Parathyroid adenoma (tissue), 2 donors: ENCODE results near the gene AKR7A3.

ENCODE experiments used
- H2AFZ ChIP-seq: fragments of 300-600 bp; sonication (generic); one replicate; pipeline ENCODE4 v1.7.0; 2017; ENCODE audit warnings: antibody characterized with exemption, mild to moderate bottlenecking
- H3K27ac ChIP-seq: fragments of 300-600 bp; sonication (generic); one replicate; pipeline ENCODE4 v1.7.0; 2017
- H3K27me3 ChIP-seq: fragments of 300-600 bp; sonication (generic); one replicate; pipeline ENCODE4 v1.7.0; 2017; ENCODE audit warnings: low read length; ENCODE audit not compliant: control insufficient read depth, insufficient read depth
- H3K36me3 ChIP-seq: fragments of 300-600 bp; sonication (generic); one replicate; pipeline ENCODE4 v1.7.0; 2017; ENCODE audit warnings: low read length; ENCODE audit not compliant: control insufficient read depth, insufficient read depth
- H3K4me1 ChIP-seq: fragments of 300-600 bp; sonication (generic); one replicate; pipeline ENCODE4 v1.7.0; 2017; ENCODE audit warnings: control low read depth
- H3K4me2 ChIP-seq: fragments of 300-600 bp; sonication (generic); one replicate; pipeline ENCODE4 v1.7.0; 2017; ENCODE audit warnings: low read length
- H3K4me3 ChIP-seq: fragments of 300-600 bp; sonication (generic); one replicate; pipeline ENCODE4 v1.7.0; 2017; ENCODE audit warnings: low read depth, low read length
- H3K79me2 ChIP-seq: fragments of 300-600 bp; sonication (generic); one replicate; pipeline ENCODE4 v1.7.0; 2017; ENCODE audit warnings: control low read depth
- H3K9ac ChIP-seq: fragments of 300-600 bp; sonication (generic); one replicate; pipeline ENCODE4 v1.7.0; 2017; ENCODE audit warnings: mild to moderate bottlenecking
- H3K9me3 ChIP-seq: fragments of 300-600 bp; sonication (generic); one replicate; pipeline ENCODE4 v1.7.0; 2017; ENCODE audit warnings: low read length; ENCODE audit not compliant: control insufficient read depth
- CTCF ChIP-seq: fragments of 300-600 bp; sonication (generic); IDR thresholded peaks from one replicate; pipeline ENCODE4 v1.7.0; 2017; ENCODE audit warnings: antibody characterized with exemption, mild to moderate bottlenecking
- donor health status: primary hyperparathyroidism.

The AKR7A3 gene

GRCh38 chr1:19332832-19333231 lies 44.3 kb upstream of the AKR7A3 start:
- TF ChIP-seq CTCF = no peak
- H3K27ac ChIP-seq = no peak overlapping the region
- H3K4me2 ChIP-seq = no peak overlapping the region
- H3K9ac ChIP-seq = no peak overlapping the region
- no peaks in the 10 kb centered on the region for H3K36me3 ChIP-seq
- no peak overlapping the region for H3K4me3 ChIP-seq
- no peaks in the 10 kb centered on the region for H3K9me3 ChIP-seq
- H3K27me3 ChIP-seq = no peaks in the 10 kb centered on the region
- H2AFZ ChIP-seq = no peak overlapping the region
- no peaks in the 10 kb centered on the region for H3K4me1 ChIP-seq
- no peaks in the 10 kb centered on the region for H3K79me2 ChIP-seq

- TF ChIP-seq CTCF = no peak
Measured at GRCh38 chr1:19331262-19331878, 42.8 kb upstream of the AKR7A3 start.

GRCh38 chr1:19330449-19331135 lies 42.0 kb upstream of the AKR7A3 start:
- TF ChIP-seq CTCF = no peak
- H3K27ac ChIP-seq = no peak overlapping the region

More at GRCh38 chr1:19331262-19331878, 42.8 kb upstream of the AKR7A3 start:
- H3K27ac ChIP-seq = no peak overlapping the region
- H3K4me3 ChIP-seq = no peak overlapping the region
- no peaks in the 10 kb centered on the region for H3K9me3 ChIP-seq
- no peaks in the 10 kb centered on the region for H3K27me3 ChIP-seq
- no peak overlapping the region for H3K4me2 ChIP-seq
- H3K79me2 ChIP-seq = no peaks in the 10 kb centered on the region
- H3K4me1 ChIP-seq = no peaks in the 10 kb centered on the region
- H3K36me3 ChIP-seq = no peaks in the 10 kb centered on the region
- no peak overlapping the region for H3K9ac ChIP-seq
- no peak overlapping the region for H2AFZ ChIP-seq

GRCh38 chr1:19329611-19330010 lies 41.0 kb upstream of the AKR7A3 start:
- H3K27me3 ChIP-seq = no peaks in the 10 kb centered on the region
- H3K36me3 ChIP-seq = no peaks in the 10 kb centered on the region
- TF ChIP-seq CTCF = no peak
- H3K4me1 ChIP-seq = no peaks in the 10 kb centered on the region
- H2AFZ ChIP-seq = no peak overlapping the region
- no peak overlapping the region for H3K4me2 ChIP-seq
- H3K27ac ChIP-seq = no peak overlapping the region
- no peak overlapping the region for H3K9ac ChIP-seq
- no peak overlapping the region for H3K4me3 ChIP-seq
- no peaks in the 10 kb centered on the region for H3K79me2 ChIP-seq
- H3K9me3 ChIP-seq = no peaks in the 10 kb centered on the region

More at GRCh38 chr1:19330449-19331135, 42.0 kb upstream of the AKR7A3 start:
- H3K79me2 ChIP-seq = no peaks in the 10 kb centered on the region
- no peaks in the 10 kb centered on the region for H3K27me3 ChIP-seq
- no peak overlapping the region for H3K4me2 ChIP-seq
- no peak overlapping the region for H2AFZ ChIP-seq
- no peaks in the 10 kb centered on the region for H3K9me3 ChIP-seq
- H3K4me3 ChIP-seq = no peak overlapping the region
- H3K4me1 ChIP-seq = no peaks in the 10 kb centered on the region
- no peaks in the 10 kb centered on the region for H3K36me3 ChIP-seq
- no peak overlapping the region for H3K9ac ChIP-seq

GRCh38 chr1:19329188-19329587 lies 40.6 kb upstream of the AKR7A3 start:
- Histone ChIP-seq H3K4me3 (no peak overlapping the region), H3K4me2 (no peak overlapping the region), H3K27ac (no peak overlapping the region), H3K9ac (no peak overlapping the region), H3K9me3 (no peaks in the 10 kb centered on the region), H2AFZ (no peak overlapping the region), H3K27me3 (no peaks in the 10 kb centered on the region), H3K79me2 (no peaks in the 10 kb centered on the region), H3K4me1 (no peaks in the 10 kb centered on the region), H3K36me3 (no peaks in the 10 kb centered on the region)
- TF ChIP-seq CTCF = no peak
